Fibroblast of the aortic adventitia (primary cell): ENCODE data around the gene MCTP1. TPM values are rescaled to one million over a fixed set of nuclear protein-coding genes. Genes with fewer than 3 reads are reported as not detected.

Experiments used
- DNase-seq: peaks from one replicate; pipeline ENCODE4 v3.0.0-alpha.2; 2010; ENCODE audit warnings: low read depth
- H3K4me3 ChIP-seq: 2 replicates; pipeline ENCODE4 v1.5.1; 2011; ENCODE audit warnings: low read depth, mild to moderate bottlenecking, control low read depth, low read length, moderate library complexity
- CTCF ChIP-seq: IDR thresholded peaks from 2 replicates; pipeline ENCODE4 v1.5.1; 2011; ENCODE audit warnings: mild to moderate bottlenecking, low read length, control low read depth, inconsistent platforms; ENCODE audit not compliant: insufficient read depth
- total RNA-seq: library from RNA; depleted of rRNA; stranded (reverse); fragments of >200 nt; gene quantifications from 2 replicates; pipeline ENCODE4 v1.2.3, GENCODE V29; 2012; ENCODE audit warnings: low replicate concordance

Gene MCTP1
- total RNA-seq, 1 donor, result 7.6 TPM

DNA sequence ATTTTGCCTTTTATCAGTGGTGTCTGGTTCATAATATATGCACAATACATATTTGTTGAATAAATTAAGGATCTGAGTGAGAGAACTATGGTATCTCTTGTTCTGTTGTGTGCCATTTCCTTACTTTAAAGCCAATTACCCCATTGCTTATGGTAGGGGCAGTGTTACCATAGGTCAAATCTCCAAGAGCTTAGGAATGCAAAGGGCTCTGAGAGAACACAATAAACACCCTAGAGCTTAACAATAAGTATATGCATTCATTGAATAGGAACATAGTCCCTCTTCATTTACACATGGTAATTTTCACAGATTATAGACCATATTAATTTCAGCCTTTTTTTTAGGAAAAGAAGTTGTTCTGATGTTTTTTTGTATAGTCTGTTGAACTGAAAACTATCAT lies 112.2 kb downstream of the MCTP1 start:
- no peak overlapping the region for H3K4me3 ChIP-seq
- no peak for DNase-seq
- TF ChIP-seq CTCF, result no peak

DNA sequence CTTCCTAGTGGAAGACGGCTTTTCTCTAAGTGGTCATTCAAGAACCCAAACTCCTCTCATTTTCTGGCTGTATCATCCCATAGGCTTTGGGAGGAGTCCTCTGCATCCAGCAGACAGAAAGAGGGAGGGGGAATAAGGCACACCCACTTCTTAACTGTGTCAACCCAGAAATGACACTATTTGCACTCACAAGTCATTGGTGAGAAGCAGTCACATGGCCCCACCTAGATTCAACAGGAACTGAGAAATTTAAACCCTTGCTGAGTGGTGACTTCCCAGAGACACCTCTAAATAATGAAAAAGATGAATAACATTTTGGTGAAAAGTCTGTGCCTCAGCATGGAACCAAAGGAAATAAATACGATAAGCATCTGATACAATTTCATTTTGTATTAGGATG lies 120.0 kb downstream of the MCTP1 start:
- TF ChIP-seq CTCF, result no peak
- H3K4me3 ChIP-seq, result no peak overlapping the region
- DNase-seq, result no peak

DNA sequence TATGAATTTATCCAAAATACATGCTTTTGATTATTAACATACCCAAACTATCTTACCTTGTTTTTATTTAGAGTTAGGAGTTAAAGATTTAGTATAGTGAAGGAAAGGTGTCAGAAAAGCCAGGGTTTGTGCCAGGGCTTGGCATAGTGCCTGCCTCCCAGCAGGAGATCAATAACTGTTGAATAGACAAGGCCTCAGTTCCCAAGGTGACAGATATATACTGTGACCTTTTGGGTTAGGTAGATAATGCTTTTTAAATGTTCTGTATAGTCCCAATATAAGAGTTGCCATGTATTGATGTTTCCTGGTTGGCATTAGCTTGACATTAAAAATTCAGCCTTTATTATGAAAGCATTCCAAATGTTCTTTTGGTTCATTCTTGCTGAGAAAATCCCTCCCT lies 121.8 kb downstream of the MCTP1 start:
- H3K4me3 ChIP-seq, result no peak overlapping the region
- no peak for DNase-seq
- TF ChIP-seq CTCF, result no peak

DNA sequence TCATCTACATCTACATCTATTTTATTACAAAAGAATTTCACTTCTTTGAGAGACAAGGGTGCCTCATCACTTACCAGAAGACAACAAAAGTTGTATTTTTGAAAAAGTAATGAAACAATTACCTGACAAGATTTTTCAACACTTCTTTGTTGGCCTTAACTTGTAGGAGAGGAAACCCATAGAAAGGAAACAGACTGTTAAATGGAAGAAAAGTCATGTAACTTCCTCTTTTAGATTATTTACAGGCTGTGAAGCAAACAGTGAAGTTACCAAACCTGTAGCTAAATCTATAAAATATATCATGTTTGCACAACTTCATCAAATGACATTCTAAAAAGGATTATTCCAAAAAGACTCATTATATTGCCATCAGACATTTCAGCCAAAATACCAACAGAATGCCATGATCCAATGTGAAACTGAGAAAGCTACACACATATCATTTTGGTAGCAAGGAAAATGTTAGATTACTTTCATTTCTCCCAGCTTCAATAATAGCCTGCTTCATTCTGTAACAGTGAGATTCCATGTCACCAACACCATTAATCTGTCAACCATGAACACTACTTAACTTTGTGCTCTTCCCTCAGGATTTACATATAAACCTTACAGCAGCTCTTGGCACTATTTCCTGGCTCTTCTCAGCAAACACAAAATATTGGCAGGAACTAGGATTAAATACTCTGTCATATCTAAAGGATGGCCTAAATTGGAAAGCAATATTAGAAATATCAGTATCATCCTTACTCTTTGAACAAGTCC lies 122.5 kb downstream of the MCTP1 start:
- no peak for TF ChIP-seq CTCF
- DNase-seq, result no peak
- H3K4me3 ChIP-seq, result no peak overlapping the region

DNA sequence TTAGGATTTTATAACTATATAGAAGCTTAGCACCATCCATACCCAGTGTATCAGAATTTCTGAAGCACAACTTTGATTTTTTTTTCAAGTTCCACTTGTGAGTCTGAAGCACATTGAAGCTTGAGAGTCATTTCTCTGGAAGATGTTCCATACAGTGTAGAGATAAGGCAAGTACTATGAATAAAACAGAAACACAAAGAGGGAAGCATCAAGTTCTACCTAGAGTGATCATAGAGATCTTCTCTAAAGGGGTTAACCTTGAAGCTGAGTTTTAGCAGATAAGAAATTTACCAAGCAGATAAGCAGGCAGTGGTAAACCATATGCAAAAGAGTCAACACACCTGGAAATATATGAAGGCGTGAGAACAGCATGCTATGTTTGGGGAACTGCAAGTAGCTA lies 125.3 kb downstream of the MCTP1 start:
- no peak for DNase-seq
- no peak for TF ChIP-seq CTCF
- H3K4me3 ChIP-seq, result no peak overlapping the region

DNA sequence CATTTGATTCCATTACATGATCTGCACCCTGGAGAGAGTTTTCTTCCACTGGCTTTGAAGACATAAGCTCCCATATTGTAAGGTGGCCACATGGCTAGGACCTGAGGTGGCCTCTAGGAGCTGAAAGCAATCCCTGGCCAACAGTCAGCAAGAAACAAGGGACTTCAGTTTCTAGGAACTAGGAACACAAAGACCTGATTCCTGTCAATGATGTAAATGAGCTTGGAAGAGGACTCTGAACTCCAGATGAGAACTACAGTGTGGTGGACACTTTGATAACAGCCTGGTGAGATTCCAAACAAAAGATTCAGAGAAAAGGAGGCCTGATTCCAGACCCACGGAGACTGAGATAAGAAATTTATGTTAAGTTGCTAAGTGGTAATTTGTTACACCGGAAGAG lies 129.0 kb downstream of the MCTP1 start:
- no peak overlapping the region for H3K4me3 ChIP-seq
- DNase-seq, result no peak
- no peak for TF ChIP-seq CTCF

DNA sequence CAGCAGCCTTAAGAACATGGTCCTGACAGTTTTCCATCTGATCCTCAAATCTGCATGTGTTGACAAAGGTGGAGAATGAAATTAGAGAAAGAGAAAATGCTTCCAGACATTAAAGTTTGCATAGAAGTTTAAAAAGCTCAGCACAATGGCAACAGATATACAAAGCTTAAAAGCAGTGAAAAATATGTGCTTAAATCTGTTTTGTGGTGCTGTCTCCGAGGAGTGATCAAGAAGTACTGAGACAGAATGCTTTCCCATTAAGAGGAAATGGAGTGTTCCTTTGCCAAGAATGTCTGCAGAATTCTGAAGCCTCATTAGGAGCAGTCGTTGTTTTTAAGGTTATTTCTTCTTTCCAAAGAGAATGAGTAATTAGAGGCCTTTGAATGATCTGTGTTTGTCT lies 131.4 kb downstream of the MCTP1 start:
- DNase-seq, result no peak
- H3K4me3 ChIP-seq, result no peak overlapping the region
- no peak for TF ChIP-seq CTCF
